CD4-positive, CD25-positive, alpha-beta regulatory T cell (primary cell): ENCODE measurements around the gene ZNF189. TPM values are rescaled to one million over a fixed set of nuclear protein-coding genes. Genes with fewer than 3 reads are reported as not detected.

ENCODE experiments used
- ATAC-seq, 2 donors: fragments of 150-1000 bp; cut with Tn5 transposase; one replicate each; pipeline ENCODE4 v1.10.0; 2021; ENCODE audit warnings: low read depth in 2 of 2, moderate number of reproducible peaks in 2 of 2, moderate library complexity in 1 of 2
- DNase-seq, 3 donors: peaks; one replicate each; pipeline versions ENCODE4 v3.0.0 to v3.0.0-alpha.2; 2012 to 2022; ENCODE audit warnings: mixed read lengths in 1 of 3
- H3K27ac ChIP-seq: one replicate; pipeline ENCODE4 v1.7.0; 2013; ENCODE audit warnings: mild to moderate bottlenecking, low read length; ENCODE audit not compliant: insufficient read depth, poor library complexity, severe bottlenecking
- H3K27me3 ChIP-seq: one replicate; pipeline ENCODE4 v1.7.0; 2013; ENCODE audit warnings: low read length; ENCODE audit not compliant: control insufficient read depth, insufficient read depth
- H3K36me3 ChIP-seq: one replicate; pipeline ENCODE4 v1.7.0; 2013; ENCODE audit warnings: mild to moderate bottlenecking, low read length, moderate library complexity; ENCODE audit not compliant: control insufficient read depth, insufficient read depth
- H3K4me1 ChIP-seq: 2 replicates; pipeline ENCODE4 v1.7.0; 2013; ENCODE audit warnings: mild to moderate bottlenecking, low read length; ENCODE audit not compliant: insufficient read depth, control insufficient read depth, poor library complexity, severe bottlenecking
- H3K4me3 ChIP-seq: one replicate; pipeline ENCODE4 v1.7.0; 2013; ENCODE audit warnings: low read depth, mild to moderate bottlenecking, low read length, moderate library complexity
- H3K9me3 ChIP-seq, 2 experiments: 1 replicate in 1 of 2; 2 replicates in 1 of 2; pipeline ENCODE4 v1.7.0; 2013; ENCODE audit warnings: low read length in 2 of 2, mild to moderate bottlenecking in 1 of 2, moderate library complexity in 1 of 2; ENCODE audit not compliant: control insufficient read depth in 2 of 2
- H3K27ac Mint-ChIP-seq, 3 donors: one replicate each; pipeline ENCODE4 v1.8.0; 2020 to 2022; ENCODE audit warnings: mild to moderate bottlenecking in 3 of 3, mixed read lengths in 3 of 3, moderate library complexity in 2 of 3
- H3K27me3 Mint-ChIP-seq: one replicate; pipeline ENCODE4 v1.8.0; 2022; ENCODE audit warnings: mild to moderate bottlenecking, mixed read lengths
- H3K36me3 Mint-ChIP-seq: one replicate; pipeline ENCODE4 v1.8.0; 2020; ENCODE audit warnings: mixed read lengths
- H3K4me1 Mint-ChIP-seq, 4 donors: one replicate each; pipeline ENCODE4 v1.8.0; 2020 to 2022; ENCODE audit warnings: mixed read lengths in 4 of 4, mild to moderate bottlenecking in 1 of 4
- H3K4me3 Mint-ChIP-seq, 4 donors: one replicate each; pipeline ENCODE4 v1.8.0; 2020 to 2022; ENCODE audit warnings: mild to moderate bottlenecking in 4 of 4, mixed read lengths in 4 of 4, moderate library complexity in 3 of 4
- H3K9me3 Mint-ChIP-seq, 7 donors: one replicate each; pipeline ENCODE4 v1.8.0; 2020 to 2022; ENCODE audit warnings: mixed read lengths in 7 of 7, mild to moderate bottlenecking in 3 of 7, moderate library complexity in 2 of 7
- polyA plus RNA-seq, 4 donors: library from polyadenylated mRNA; unstranded; fragments of 300-500 nt; fragmentation: Illumina TruSeq; gene quantifications; one replicate each; pipeline ENCODE4 v1.2.3, GENCODE V29; 2021
- total RNA-seq: library from RNA; stranded (reverse); gene quantifications from one replicate; pipeline ENCODE4 v1.2.3, GENCODE V29; 2022

The ZNF189 gene
- total and polyA plus RNA-seq, 5 donors from 2014 or later: 1.8 to 8.1 (median 3.3) TPM

DNA sequence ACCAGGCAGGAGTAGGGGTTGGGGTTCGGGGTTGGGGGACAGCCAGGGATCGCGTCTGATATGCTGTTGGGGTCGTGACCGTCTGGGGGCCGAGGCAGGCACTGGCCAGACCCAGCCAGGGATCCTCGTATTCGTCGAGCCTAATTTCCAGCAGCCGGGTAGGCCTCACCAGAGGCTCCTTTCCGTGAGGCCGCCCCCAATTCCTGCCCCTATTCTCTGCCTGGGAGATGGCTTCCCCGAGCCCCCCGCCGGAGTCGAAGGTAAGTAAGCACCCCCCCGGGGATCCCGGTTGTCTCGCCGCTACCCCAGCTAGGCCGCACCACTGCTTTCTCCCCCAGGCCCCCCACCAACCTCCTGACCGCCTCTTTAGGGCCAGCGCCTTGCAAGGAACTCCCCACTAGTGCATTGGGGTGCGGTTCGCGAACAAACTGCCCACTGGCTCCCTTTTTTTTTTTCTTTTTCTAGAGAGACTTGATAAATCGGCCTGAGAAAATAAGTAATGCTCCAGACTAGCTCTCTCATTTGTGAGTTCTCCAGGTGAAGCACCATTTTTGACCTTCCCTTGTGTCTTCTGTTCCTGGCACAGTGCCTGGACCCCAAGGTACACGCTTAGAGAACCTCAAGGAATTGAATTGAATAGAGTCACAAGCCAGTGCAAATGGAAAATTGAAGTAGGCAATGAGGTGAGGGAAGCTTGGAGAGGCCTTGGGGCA lies 435 bp downstream of the ZNF189 start:
- Mint-ChIP-seq H3K36me3 (peaks cover 61% of the 10 kb centered on the region), H3K27ac (peak overlapping the region; percentile 98 to 100 (median 100)), H3K4me3 (peak overlapping the region; percentile 97 to 100 (median 98)), H3K9me3 (peaks cover 0 to 16% (median 7%) of the 10 kb centered on the region in 7 donors), H3K27me3 (no peaks in the 10 kb centered on the region), H3K4me1 (peaks cover 54 to 87% (median 68%) of the 10 kb centered on the region in 4 donors)
- ATAC-seq (no peak), DNase-seq (no peak)
- H3K27me3 ChIP-seq: no peaks in the 10 kb centered on the region
- H3K4me1 ChIP-seq: peaks cover 40% of the 10 kb centered on the region
- H3K36me3 ChIP-seq: peaks cover 49% of the 10 kb centered on the region
- peaks cover 5 to 9% of the 10 kb centered on the region in 2 experiments for H3K9me3 ChIP-seq
- H3K4me3 ChIP-seq: peak overlapping the region; percentile 88
- H3K27ac ChIP-seq: peak overlapping the region; percentile 90

DNA sequence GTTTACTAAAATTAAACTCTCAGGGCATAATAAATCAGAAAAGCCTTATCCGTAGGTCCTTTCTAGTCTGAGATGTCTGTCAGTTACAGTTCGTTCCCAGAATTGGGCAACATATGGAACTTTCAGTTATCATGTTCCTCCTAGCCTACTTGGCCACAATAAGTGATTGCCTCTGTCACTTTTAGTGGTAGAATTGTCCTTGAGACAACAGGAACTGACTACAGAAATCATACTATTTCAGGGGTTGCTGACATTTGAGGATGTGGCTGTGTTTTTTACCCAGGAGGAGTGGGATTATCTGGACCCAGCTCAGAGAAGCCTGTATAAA lies 956 bp downstream of the ZNF189 start:
- H3K27me3 ChIP-seq: no peaks in the 10 kb centered on the region
- ATAC-seq (no peak), DNase-seq (peak in 1 of 3 donors; percentile 23)
- peak overlapping the region; percentile 88 for H3K4me3 ChIP-seq
- Mint-ChIP-seq H3K27ac (peak overlapping the region in 2 of 3 donors; percentile 100), H3K36me3 (peaks cover 61% of the 10 kb centered on the region), H3K9me3 (peaks cover 0 to 17% (median 5%) of the 10 kb centered on the region in 7 donors), H3K4me1 (peaks cover 51 to 82% (median 64%) of the 10 kb centered on the region in 4 donors), H3K27me3 (no peaks in the 10 kb centered on the region), H3K4me3 (peak overlapping the region; percentile 97 to 100 (median 98))
- H3K4me1 ChIP-seq: peaks cover 40% of the 10 kb centered on the region
- peaks cover 51% of the 10 kb centered on the region for H3K36me3 ChIP-seq
- H3K27ac ChIP-seq: no peak overlapping the region
- peaks cover 8 to 12% of the 10 kb centered on the region in 2 experiments for H3K9me3 ChIP-seq

DNA sequence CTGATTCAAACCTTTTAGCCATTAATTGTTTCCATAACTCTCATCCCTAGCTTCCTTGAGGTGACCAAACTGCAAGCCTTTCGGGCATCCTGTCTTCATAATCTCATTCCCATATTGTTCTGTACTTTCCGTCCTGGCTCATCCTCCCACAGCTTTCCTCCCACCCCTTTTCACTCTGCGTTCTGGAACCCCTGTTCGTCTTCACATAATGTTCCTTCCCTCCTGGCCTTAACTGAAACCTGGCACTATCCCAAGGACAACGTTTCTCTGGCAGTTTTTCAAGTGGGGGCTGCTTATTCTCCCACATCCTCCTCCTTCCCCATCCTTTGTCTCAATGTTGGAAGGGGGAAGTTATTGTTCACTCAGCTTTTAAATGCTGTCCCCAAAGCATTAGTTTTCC lies 1.5 kb downstream of the ZNF189 start:
- Histone ChIP-seq H3K27ac (no peak overlapping the region), H3K9me3 (peaks cover 14 to 16% of the 10 kb centered on the region in 2 experiments), H3K36me3 (peaks cover 55% of the 10 kb centered on the region), H3K4me1 (peaks cover 38% of the 10 kb centered on the region), H3K4me3 (peak overlapping the region; percentile 88), H3K27me3 (no peaks in the 10 kb centered on the region)
- ATAC-seq (no peak), DNase-seq (no peak)
- Mint-ChIP-seq H3K4me1 (peaks cover 48 to 77% (median 63%) of the 10 kb centered on the region in 4 donors), H3K9me3 (peaks cover 4 to 20% (median 8%) of the 10 kb centered on the region in 7 donors), H3K27ac (peak overlapping the region in 2 of 3 donors; percentile 59 to 100), H3K4me3 (peak overlapping the region; percentile 97 to 100 (median 98)), H3K36me3 (peaks cover 63% of the 10 kb centered on the region), H3K27me3 (no peaks in the 10 kb centered on the region)

DNA sequence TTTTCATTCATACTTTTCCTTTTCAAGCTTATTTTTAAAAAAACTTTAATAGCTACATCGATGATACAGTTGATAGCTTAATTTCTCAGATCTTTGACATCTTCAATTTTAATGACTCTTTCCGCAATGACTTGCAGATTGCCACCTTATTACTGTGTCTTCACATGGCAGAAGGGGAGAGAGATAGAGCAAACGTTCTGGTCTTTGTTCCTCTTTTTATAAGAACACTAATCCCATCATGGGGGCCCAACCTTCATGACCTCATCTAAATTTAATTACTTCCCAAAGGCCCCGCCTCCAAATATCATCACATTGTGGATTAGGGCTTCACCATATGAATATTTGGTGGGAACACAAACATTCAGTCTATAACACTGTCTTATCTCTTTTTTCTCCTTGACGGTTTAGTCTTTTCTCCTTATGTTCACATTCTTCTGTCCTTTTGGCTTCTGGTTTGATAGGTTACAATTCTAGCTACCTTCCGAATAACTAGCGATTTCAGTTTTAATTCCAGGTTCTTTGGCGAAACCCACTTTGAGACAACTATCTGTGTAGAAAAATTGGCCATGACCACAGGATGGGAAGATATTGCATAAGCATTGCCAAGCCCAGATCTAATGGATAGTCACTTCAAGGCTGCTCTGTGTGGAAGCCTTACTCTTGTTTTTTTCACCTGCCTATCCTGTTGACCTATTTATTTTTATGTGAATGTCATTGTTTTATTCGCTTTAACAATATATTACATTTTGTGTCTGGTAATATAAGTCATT lies 5.0 kb downstream of the ZNF189 start:
- H3K27me3 ChIP-seq: no peaks in the 10 kb centered on the region
- H3K27ac Mint-ChIP-seq: no peak overlapping the region
- peak overlapping the region in 1 of 4 donors; percentile 22 for H3K4me3 Mint-ChIP-seq
- H3K36me3 ChIP-seq: peaks cover 84% of the 10 kb centered on the region
- H3K36me3 Mint-ChIP-seq: peaks cover 82% of the 10 kb centered on the region
- peaks cover 47 to 49% of the 10 kb centered on the region in 2 experiments for H3K9me3 ChIP-seq
- no peak for DNase-seq
- H3K4me1 ChIP-seq: peaks cover 20% of the 10 kb centered on the region
- no peak for ATAC-seq
- no peaks in the 10 kb centered on the region for H3K27me3 Mint-ChIP-seq
- H3K4me1 Mint-ChIP-seq: peaks cover 28 to 46% (median 44%) of the 10 kb centered on the region in 4 donors
- no peak overlapping the region for H3K27ac ChIP-seq
- no peak overlapping the region for H3K4me3 ChIP-seq
- H3K9me3 Mint-ChIP-seq: peaks cover 12 to 47% (median 27%) of the 10 kb centered on the region in 7 donors

DNA sequence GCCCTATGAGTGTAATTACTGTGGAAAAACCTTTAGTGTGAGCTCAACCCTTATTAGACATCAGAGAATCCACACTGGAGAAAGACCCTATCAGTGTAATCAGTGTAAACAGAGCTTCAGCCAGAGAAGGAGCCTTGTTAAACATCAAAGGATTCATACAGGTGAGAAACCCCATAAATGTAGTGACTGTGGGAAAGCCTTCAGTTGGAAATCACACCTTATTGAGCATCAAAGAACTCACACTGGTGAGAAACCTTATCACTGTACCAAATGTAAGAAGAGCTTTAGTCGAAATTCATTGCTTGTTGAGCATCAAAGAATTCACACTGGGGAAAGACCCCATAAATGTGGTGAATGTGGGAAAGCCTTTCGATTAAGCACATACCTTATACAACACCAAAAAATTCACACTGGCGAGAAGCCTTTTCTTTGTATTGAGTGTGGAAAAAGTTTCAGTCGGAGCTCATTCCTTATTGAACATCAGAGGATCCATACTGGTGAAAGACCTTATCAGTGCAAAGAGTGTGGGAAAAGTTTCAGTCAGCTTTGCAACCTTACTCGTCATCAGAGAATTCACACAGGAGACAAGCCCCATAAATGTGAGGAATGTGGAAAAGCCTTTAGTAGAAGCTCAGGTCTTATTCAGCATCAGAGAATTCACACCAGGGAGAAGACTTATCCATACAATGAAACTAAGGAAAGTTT lies 9.9 kb downstream of the ZNF189 start:
- ATAC-seq (no peak), DNase-seq (no peak)
- Histone ChIP-seq H3K4me1 (no peaks in the 10 kb centered on the region), H3K4me3 (no peak overlapping the region), H3K27me3 (no peaks in the 10 kb centered on the region), H3K9me3 (peaks cover 80 to 95% of the 10 kb centered on the region in 2 experiments), H3K36me3 (peaks cover 51% of the 10 kb centered on the region), H3K27ac (no peak overlapping the region)
- H3K36me3 Mint-ChIP-seq: peaks cover 61% of the 10 kb centered on the region
- no peak overlapping the region for H3K4me3 Mint-ChIP-seq
- H3K9me3 Mint-ChIP-seq: peaks cover 14 to 83% (median 39%) of the 10 kb centered on the region in 7 donors
- no peaks in the 10 kb centered on the region for H3K27me3 Mint-ChIP-seq
- peaks cover 0 to 17% (median 8%) of the 10 kb centered on the region in 4 donors for H3K4me1 Mint-ChIP-seq
- no peak overlapping the region for H3K27ac Mint-ChIP-seq

DNA sequence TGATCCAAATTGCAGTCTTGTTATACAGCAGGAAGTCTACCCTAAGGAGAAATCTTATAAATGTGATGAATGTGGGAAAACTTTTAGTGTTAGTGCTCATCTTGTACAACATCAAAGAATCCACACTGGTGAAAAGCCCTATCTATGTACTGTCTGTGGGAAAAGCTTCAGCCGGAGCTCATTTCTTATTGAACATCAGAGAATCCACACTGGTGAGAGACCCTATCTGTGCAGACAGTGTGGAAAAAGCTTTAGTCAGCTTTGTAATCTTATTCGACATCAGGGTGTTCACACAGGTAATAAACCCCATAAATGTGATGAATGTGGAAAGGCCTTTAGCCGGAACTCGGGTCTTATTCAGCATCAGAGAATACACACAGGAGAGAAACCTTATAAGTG lies 10.4 kb downstream of the ZNF189 start:
- DNase-seq (no peak), ATAC-seq (no peak)
- no peaks in the 10 kb centered on the region for H3K4me1 ChIP-seq
- H3K27ac ChIP-seq: no peak overlapping the region
- peaks cover 79 to 95% of the 10 kb centered on the region in 2 experiments for H3K9me3 ChIP-seq
- Mint-ChIP-seq H3K4me1 (peaks cover 0 to 12% (median 5%) of the 10 kb centered on the region in 4 donors), H3K36me3 (peaks cover 59% of the 10 kb centered on the region), H3K4me3 (no peak overlapping the region), H3K27me3 (no peaks in the 10 kb centered on the region), H3K9me3 (peaks cover 14 to 82% (median 42%) of the 10 kb centered on the region in 7 donors), H3K27ac (no peak overlapping the region)
- no peak overlapping the region for H3K4me3 ChIP-seq
- peaks cover 46% of the 10 kb centered on the region for H3K36me3 ChIP-seq
- no peaks in the 10 kb centered on the region for H3K27me3 ChIP-seq

DNA sequence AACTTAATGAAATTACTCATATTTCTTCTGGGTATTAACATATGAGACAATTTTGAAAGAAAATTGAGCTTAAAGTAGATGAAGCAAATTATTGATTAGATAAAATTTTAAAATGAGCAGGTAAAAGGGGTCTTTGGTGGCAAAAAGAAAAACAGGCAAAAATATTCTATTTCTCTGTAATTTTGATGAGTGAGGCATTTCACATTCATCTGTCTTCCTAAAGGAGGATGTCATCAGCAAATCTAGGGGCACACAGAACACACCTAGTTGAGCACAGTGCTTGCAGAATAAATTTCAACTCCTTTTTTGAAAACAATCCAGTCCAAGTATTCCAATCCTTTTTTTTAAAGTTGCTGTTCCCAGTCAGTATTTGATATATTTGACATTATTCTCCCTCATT lies 16.2 kb downstream of the ZNF189 start:
- Mint-ChIP-seq H3K9me3 (peaks cover 6 to 71% (median 34%) of the 10 kb centered on the region in 7 donors), H3K27me3 (no peaks in the 10 kb centered on the region), H3K4me1 (no peaks in the 10 kb centered on the region), H3K27ac (no peak overlapping the region), H3K4me3 (no peak overlapping the region), H3K36me3 (peaks cover 15% of the 10 kb centered on the region)
- Histone ChIP-seq H3K4me3 (no peak overlapping the region), H3K27me3 (no peaks in the 10 kb centered on the region), H3K36me3 (no peaks in the 10 kb centered on the region), H3K27ac (no peak overlapping the region), H3K4me1 (no peaks in the 10 kb centered on the region), H3K9me3 (peaks cover 61 to 80% of the 10 kb centered on the region in 2 experiments)
- no peak for ATAC-seq
- DNase-seq: no peak
